ENCODE results near the gene ATP5MK. TPM values are rescaled to one million over a fixed set of nuclear protein-coding genes. Genes with fewer than 3 reads are reported as not detected.

ATP5MK gene
- total and polyA plus RNA-seq, 7 experiments from 2014 or later = 106 to 525 (median 123) TPM

- ChIA-PET CTCF (no interaction called here), POLR2A (interaction anchor here (0.6 to 2.3 kb wide), 3 partner anchors 15 to 1656 kb away, joined by 3 to 24 read pairs (median 3); partner anchors contain the start of gene TAF5)
- Histone ChIP-seq H3K4me1 (ENCODE audit: control insufficient read depth in 2 of 2, insufficient read depth in 2 of 2, low read length in 2 of 2) (peaks cover 6 to 11% of the 10 kb centered on the region in 2 donors), H3K27ac (ENCODE audit: low read depth, low read length) (peak overlapping the region; percentile 80), H3K27me3 (ENCODE audit: control insufficient read depth in 2 of 2, insufficient read depth in 2 of 2, low read length in 2 of 2) (no peaks in the 10 kb centered on the region), H3K4me3 (ENCODE audit: low read length) (peak overlapping the region; percentile 79), H3K9me3 (ENCODE audit: control insufficient read depth in 2 of 3, low read length in 3 of 3) (no peaks in the 10 kb centered on the region), H3K36me3 (ENCODE audit: control insufficient read depth in 2 of 3, insufficient read depth in 3 of 3, low read length in 3 of 3) (peaks cover 0 to 14% (median 0%) of the 10 kb centered on the region in 3 experiments)
- peaks cover 0 to 4% (median 1%) of the 10 kb centered on the region in 5 donors for H3K36me3 Mint-ChIP-seq
- no peaks in the 10 kb centered on the region for H3K9me3 Mint-ChIP-seq
- peaks cover 0 to 14% (median 9%) of the 10 kb centered on the region in 7 donors for H3K4me1 Mint-ChIP-seq
- ATAC-seq (no peak), DNase-seq (no peak)
- H3K27ac Mint-ChIP-seq = peak overlapping the region in 4 of 9 donors; percentile 14 to 81 (median 55)
- intact Hi-C loops (cut with micrococcal nuclease) = loop anchor here in 1 of 2 donors (5.0 kb wide), 1 partner anchor 433 kb away; the partner anchor contains the start of gene CNNM2
- H3K27me3 Mint-ChIP-seq = no peaks in the 10 kb centered on the region
- peak overlapping the region; percentile 83 to 95 (median 91) for H3K4me3 Mint-ChIP-seq
Observed at GRCh38 chr10:103350175-103350516, 46.1 kb downstream of the ATP5MK start.

Small RNA genes lying within 50 kb of the gene (microRNA-seq; reads per million reads assigned to microRNA genes)
- gene MIR1307 (ENCODE audit: borderline microRNAs expressed) = 446 reads per million, percentile 71 among the genes with 10 or more reads in this experiment

Other genes with a start within 250 kb of the ATP5MK start
- gene NT5C2, start 203.2 kb downstream of the ATP5MK start, total RNA-seq = 10 to 100 TPM; 53.8 to 87.8 (median 72.3) TPM
- 10 to 100 TPM; 48.7 to 60.6 TPM for gene NT5C2, start 203.2 kb downstream of the ATP5MK start, polyA plus RNA-seq
- not detected for gene RPEL1, start 150.6 kb downstream of the ATP5MK start, total RNA-seq
- gene RPEL1, start 150.6 kb downstream of the ATP5MK start, polyA plus RNA-seq = not detected
- under 1 TPM in 1 of 5 experiments, not detected in 4; 0.31 TPM for gene INA, start 119.3 kb downstream of the ATP5MK start, total RNA-seq
- gene INA, start 119.3 kb downstream of the ATP5MK start, polyA plus RNA-seq = not detected
- 10 to 100 TPM in 1 of 5 experiments, 1 to 10 TPM in 4; 4.3 to 12.0 (median 6.6) TPM for gene PCGF6, start 45.3 kb downstream of the ATP5MK start, total RNA-seq
- 1 to 10 TPM; 6.8 to 7.9 TPM for gene PCGF6, start 45.3 kb downstream of the ATP5MK start, polyA plus RNA-seq
- gene TAF5, start 28.5 kb downstream of the ATP5MK start, total RNA-seq = 1 to 10 TPM; 4.7 to 8.9 (median 7.1) TPM
- 1 to 10 TPM; 2.4 to 4.4 TPM for gene TAF5, start 28.5 kb downstream of the ATP5MK start, polyA plus RNA-seq
- gene PDCD11, start 151 bp upstream of the ATP5MK start, total RNA-seq = 10 to 100 TPM; 28.8 to 56.3 (median 38.8) TPM
- gene PDCD11, start 151 bp upstream of the ATP5MK start, polyA plus RNA-seq = 10 to 100 TPM in 1 of 2 donors, 1 to 10 TPM in 1; 7.5 to 15.9 TPM
- gene CALHM2, start 55.9 kb upstream of the ATP5MK start, total RNA-seq = 10 to 100 TPM in 4 of 5 experiments, 1 to 10 TPM in 1; 3.4 to 67.2 (median 19.3) TPM
- gene CALHM2, start 55.9 kb upstream of the ATP5MK start, polyA plus RNA-seq = 1 to 10 TPM; 2.0 to 6.4 TPM
- gene CALHM1, start 62.4 kb upstream of the ATP5MK start, total RNA-seq = not detected
- gene CALHM1, start 62.4 kb upstream of the ATP5MK start, polyA plus RNA-seq = not detected
- not detected for gene CALHM3, start 82.8 kb upstream of the ATP5MK start, total RNA-seq
- gene CALHM3, start 82.8 kb upstream of the ATP5MK start, polyA plus RNA-seq = not detected
- gene NEURL1, start 97.2 kb upstream of the ATP5MK start, total RNA-seq = 1 to 10 TPM in 3 of 5 experiments, under 1 TPM in 2; 0.81 to 9.2 (median 1.1) TPM
- gene NEURL1, start 97.2 kb upstream of the ATP5MK start, polyA plus RNA-seq = 1 to 10 TPM in 1 of 2 donors, under 1 TPM in 1; 0.76 to 1.1 TPM